CD4-positive, alpha-beta T cell treated with Interleukin-12 subunit alpha and Interleukin-12 subunit beta, for 1 hour (primary cell): ENCODE measurements around the gene SUCLG2.

ENCODE experiments used
- DNase-seq: peaks from one replicate; pipeline ENCODE4 v3.0.0-alpha.2; 2020

Gene SUCLG2

DNA sequence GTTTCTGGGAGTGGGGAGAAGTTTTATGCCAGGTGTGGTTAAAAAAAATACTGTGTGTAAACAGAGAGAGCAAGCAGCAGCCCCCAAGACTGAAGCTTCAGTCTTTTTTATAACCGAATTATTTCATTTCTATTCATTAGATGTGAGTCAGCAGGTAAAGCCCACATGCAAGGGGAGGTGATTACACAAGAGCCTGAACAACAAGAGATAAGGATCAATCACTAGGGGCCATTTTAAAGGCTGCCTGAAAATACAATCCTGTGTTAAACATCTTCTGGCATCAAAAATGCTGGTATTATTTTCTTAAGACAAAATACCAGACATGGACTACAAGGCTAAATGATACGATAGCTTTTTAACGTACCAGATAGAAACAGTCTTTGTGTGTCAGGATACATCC, 217.3 kb downstream of the SUCLG2 start:
- DNase-seq = no peak

- DNase-seq = no peak
These were observed 221.3 kb downstream of the SUCLG2 start for GRCh38 chr3:67433109-67433508.

- DNase-seq = no peak
These were observed 222.5 kb downstream of the SUCLG2 start for GRCh38 chr3:67431887-67432286.

DNA sequence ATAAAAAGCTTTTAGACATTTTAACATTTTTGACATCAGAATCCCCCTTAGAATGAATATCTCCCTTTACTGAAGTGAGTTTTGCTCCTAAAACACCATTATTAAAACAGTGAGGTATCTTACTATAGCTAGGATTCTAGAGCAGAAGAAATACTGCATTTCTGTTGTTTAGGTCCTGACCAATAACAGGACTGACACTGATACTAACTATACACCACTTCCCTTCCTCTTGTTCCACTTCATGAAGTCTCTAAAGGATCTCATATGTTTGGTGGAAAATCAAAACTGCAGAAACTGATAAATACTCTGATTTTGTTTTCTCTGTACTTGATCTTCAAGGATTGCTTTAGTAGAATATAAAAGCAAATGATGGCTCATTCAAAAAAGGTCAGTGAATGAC, 230.7 kb downstream of the SUCLG2 start:
- DNase-seq = no peak

DNA sequence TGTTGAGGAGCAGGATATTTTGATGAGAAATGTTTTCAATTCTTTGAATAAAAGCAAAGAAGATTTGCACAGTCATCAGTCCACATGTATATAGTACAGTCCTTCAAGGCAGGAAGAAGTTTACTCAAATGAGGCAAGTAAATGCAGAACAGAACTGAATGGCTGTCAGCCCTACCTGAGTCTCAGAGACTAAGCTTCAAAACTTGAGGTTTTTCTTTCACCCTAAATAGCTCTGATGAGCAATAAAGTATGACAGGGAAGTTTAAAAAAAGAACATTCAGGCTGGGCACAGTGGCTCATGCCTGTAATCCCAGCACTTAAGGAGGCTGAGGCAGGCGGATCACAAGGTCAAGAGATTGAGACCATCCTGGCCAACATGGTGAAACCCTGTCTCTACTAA, 232.5 kb downstream of the SUCLG2 start:
- no peak for DNase-seq

DNA sequence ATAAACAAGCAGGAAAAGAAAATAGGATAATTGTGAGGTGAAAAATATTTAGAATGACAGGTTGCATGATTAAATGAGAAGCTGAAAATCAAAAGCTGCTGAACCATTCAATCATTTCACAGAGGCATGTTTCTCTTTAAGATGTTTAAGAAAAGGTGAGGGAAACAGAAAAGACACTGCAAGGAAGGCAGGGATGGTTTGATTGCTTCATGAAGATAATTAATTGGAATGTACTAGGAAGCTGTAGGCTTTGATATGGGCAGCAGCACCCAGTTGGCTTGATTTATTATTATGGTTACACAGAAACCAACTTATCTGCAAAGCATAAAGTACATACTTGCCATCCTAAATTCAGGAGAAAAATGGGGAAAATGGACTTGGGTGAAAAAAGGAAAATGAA, 234.6 kb downstream of the SUCLG2 start:
- DNase-seq = no peak

DNA sequence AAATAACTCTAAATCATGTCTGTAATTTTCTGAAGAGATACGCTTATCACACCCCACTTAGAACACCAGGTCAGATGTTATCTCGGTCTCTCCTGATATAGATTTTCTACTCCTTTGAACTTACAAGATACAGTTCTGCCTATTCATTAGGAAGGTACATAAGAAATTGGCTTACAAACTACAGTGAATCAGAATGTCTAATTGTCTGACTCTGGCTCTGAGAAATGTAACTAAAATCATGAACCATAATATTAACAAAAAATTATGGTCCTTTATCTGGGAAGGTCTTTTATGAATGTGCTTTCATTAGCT, 235.2 kb downstream of the SUCLG2 start:
- no peak for DNase-seq

DNA sequence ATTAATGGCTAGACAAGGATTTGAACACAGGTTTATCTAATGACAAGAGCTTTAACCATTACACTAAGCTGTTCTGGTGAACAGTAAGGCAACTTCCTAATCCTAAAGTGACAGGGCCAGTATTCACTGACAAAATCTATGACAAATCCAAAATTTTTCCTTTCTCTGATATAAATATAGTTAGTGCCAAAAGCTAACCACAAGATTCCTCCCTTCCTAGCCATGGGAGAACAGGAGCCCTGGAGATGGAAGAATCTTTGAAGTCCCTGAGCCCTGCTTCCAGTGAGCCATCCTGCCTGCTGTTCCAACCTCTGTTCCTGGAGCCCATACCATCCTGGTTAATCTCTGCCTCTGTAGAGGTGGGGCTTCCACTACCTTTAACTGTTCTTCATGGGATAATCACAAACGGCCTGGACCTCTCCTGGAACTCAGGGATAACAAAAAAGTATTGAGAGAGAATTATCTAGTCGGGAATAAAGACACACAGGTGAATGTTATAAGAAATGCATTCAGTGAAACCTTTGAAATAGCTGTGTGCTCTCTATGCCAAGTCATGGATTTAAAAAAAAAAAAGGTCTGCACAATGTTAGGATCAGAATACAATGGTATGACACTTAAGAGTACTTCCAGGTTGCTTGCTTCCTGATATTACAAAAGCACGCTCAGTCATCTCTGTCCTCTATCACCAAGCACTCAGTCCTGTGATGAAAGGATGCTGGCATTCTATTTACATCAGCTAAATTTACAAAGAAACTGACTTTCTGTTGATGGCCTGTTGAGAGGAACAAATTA, 235.8 kb downstream of the SUCLG2 start:
- DNase-seq = no peak

- DNase-seq = no peak
These were observed 237.7 kb downstream of the SUCLG2 start for GRCh38 chr3:67416703-67417102.

DNA sequence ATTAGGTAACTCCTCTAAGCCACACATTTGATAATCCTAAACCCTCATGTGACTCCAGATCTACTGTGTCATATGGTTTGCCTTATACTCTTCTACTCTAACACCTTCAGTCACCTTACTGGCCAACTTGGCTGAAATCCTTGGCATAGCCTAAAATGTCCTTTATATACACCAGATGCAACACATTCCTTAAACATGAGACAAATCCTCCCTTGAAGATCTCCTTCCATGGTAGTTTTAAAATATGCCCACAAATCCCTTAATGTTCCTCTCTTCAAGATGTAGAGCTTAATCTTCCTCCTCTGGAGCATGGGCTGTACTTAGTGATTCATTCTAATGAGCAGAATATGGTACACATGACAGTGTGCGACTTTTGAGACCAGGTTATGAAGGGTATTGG, 238.9 kb downstream of the SUCLG2 start:
- DNase-seq = no peak

DNA sequence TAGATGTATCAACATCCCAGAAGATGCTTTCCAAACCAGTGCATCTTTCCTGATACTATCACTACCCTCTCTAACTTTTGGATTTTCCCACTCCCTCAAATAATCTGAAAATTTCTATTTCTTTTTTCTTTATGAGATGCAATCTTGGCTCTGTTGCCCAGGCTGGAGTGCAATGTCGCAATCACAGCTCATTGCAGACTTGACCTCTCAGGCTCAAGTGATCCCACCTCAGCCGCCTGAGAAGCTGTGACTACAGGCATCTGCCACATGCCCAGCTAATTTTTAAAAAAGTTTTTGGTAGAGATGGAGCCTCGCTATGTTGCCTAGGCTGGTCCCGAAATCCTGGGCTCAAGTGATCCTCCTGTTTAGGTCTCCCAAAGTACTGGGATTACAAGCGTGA, 239.7 kb downstream of the SUCLG2 start:
- DNase-seq = no peak

GRCh38 chr3:67405193-67405592, 249.2 kb downstream of the SUCLG2 start:
- no peak for DNase-seq

- no peak for DNase-seq
These were observed 251.5 kb downstream of the SUCLG2 start for GRCh38 chr3:67402873-67403272.

DNA sequence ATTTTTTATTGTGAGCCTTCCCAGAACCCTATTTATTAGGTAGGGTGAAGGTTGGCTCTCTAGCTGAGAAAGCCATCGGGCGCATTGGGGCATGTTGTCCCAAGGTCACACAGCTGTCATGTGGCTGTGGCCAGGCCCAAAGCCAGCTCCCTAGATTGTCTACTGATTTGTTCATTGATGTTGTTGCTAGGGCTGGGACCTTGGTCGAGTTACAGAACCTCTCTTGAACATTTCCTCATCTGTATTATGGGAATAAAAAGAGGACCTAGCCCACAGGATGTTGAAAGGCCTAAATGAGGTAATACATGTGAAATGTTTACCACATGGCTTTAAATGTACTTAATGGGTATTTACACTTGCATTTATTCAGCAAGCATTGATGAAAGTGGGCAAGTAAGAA, 252.5 kb downstream of the SUCLG2 start:
- no peak for DNase-seq

- DNase-seq = no peak
These were observed 253.9 kb downstream of the SUCLG2 start for GRCh38 chr3:67400476-67400875.

- DNase-seq = no peak
These were observed 265.2 kb downstream of the SUCLG2 start for GRCh38 chr3:67389176-67389575.

DNA sequence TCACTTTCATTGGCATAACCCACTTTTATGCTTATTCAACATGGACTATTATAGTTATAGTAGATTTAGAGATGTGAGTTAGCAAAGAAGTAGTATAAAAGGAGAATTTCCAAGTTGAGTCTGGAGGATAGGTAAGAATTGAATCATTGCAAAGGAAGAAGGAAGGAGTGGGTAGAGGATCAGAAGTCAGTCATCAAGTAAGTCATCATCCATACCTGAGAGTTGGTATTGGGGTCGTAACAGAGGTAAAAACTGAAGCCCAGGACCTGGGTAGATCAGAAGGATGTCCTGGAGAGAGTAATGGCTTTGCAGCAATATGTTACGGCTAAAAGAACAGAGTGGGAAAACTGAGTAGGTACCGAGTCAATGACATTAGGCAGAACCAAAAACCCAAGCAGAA, 265.7 kb downstream of the SUCLG2 start:
- no peak for DNase-seq

DNA sequence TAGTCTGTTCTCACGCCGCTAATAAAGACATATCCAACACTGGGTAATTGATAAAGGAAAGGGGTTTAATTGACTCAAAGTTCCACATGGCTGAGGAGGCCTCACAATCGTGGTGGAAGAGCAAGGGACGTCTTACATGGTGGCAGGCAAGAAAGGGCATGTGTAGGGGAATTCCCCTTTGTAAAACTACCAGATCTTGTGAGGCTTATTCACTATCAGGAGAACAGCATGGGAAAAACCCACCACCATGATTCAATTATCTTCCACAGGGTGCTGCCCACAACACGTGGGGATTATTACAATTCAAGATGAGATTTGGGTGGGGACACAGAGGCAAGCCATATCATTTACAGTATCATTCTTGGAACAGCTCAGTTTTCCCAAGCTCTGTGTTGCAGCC, 268.0 kb downstream of the SUCLG2 start:
- no peak for DNase-seq

DNA sequence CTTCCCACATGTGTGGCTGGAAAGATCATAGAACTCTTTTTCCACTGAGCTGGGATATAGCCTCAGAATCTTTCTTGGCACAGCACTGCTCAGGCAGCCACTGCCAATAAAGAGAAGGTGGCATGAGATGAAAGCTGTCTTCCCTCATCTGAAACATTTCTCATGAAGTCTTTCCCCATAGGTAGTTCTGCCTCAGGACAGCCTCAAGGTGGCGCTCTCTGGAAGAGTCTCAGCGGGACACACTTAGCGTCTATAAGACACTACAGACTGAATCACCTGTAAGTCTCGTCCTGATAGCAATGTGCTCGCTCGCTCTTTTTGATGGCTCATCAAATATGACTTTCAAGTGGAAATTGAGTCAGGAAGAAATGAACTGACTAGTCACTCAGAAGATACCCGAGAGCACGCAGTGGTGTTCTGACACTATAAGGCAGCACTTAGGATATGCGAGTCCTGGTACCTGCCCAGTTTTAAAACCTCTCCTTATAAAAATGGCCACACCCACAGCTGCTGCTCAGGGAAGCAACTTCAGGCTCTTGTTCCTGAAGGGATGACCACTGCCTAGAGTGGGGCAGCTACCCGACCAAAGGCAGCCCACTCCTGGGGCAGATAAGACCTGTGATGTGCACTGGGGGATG, 269.5 kb downstream of the SUCLG2 start:
- peak; percentile 35 for DNase-seq

DNA sequence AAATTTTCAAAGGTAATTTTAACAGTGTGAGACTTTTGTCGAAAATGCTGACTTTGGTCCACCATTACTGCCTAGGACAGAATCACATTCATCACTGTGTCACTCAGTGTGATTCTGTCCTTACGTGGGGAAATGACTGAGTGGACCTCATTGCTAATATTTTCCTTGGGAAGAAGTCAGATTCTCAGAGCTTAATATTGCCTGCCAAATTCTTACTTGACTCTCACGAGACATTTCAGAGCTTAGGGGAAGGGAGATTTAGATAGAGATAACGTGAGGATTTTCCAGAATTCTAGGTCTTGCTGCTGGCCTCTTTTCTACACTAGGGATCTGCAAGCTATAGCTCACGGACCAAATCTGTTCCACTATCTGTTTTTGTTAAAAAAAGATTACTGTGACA, 270.4 kb downstream of the SUCLG2 start:
- DNase-seq = no peak

DNA sequence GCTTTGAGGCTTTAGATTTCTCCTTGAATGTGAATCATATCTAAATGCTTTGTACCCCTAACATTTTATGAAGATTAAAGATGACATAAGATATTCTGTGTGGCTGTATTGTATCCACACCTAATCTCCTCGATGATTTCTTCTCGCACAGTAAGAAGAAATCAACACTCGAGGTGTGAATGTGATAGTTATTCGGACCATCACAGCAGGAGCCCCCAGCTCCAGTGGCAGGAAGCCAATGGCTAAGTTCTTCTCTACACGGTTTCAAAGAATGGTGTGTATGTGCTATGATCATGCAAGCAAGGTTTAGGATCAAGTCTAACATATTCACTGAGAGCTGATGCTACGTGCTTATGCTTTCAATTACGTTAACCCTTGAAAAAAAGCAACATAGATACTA, 271.0 kb downstream of the SUCLG2 start:
- no peak for DNase-seq

DNA sequence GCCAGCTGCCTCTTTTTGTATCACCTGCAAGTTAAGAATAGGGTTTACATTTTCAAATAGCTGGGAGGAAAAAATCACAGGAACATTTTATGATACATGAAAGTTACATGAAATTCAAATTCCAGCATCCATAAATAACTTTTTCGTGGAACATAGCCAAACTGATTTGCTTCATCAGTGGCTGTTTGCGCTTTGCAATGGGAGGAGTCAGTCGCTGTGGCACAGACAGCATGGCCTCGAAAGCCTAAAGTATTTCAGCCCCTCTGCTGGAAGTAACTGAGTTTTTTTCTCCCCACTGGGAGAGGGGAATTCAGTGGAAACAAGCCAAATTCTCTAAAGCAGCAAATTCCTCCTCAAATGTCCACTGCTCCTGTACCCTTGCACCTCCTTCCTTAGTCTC, 271.9 kb downstream of the SUCLG2 start:
- no peak for DNase-seq

DNA sequence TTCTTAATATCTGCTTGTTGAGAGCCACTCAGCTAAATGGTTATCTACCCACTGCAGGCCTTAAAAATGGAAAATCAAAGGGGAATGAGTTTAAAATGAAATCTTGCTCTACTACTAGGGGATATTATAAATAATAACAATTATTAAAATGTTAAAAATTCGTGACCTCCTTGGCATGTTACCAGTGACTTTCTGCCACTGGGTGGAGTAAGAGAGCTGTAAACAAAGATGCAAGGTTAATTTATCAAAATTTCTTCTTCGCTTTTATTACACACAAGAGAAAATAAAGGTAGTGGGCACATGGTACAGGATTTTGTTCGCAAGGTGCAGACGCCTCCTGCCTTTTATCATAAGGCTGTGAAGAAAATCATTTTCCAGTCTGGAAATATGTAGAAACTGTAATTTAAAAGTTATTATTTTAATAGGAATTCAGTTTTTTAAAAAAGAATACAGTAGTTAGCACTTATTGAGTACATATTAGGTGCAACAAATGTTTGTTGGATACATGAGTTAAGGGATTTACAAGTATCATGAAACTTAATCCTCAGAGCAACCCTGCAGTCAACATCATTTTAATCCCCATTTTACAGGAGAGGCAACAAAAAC, 272.6 kb downstream of the SUCLG2 start:
- DNase-seq = peak; percentile 31

DNA sequence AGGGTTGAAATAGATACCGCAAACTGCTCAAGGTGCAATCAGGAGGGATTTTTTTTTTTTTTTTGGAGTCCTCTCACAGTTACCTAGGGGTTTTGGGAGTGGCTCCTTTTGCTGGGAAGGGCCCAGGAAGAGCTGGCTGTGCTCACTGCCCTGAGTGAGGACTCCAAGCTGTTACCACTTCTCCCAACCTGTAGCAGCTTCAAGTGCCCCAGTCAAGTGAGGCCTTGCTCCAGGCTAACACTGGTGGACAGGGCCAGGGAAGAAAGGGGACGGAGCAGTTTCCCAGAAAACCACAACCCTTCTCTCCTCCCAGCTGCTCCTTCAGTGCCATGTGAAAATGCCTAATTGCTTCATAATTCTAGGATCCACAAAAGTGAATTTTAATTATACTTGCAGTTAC, 274.3 kb downstream of the SUCLG2 start:
- no peak for DNase-seq

DNA sequence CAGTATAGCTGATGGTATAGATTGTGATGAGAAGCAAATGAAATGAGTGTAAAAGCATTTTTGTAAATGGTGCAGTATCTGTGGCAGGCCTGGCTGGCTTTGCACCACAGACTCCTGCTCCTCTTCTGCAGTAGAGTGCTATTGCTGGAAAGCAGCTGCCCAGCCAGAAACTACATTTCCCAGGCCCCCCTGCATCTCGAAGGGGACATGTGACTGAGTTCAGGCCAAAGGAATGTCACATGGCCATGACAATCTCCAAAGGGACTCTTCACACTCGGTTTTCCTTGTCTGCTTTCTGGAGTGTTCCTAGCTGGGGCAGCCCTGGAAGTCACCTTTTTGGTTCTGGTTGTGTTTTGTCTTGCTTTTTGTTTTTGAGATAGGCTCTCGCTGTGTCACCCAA, 277.1 kb downstream of the SUCLG2 start:
- DNase-seq = no peak
